ENCODE measurements around the gene TELO2.

Gene TELO2

GRCh38 chr16:1537138-1537577 is 44.0 kb downstream of the TELO2 start:
- no peak for DNase-seq
- no peak overlapping the region for H4K91ac ChIP-seq (ENCODE audit: low read length)
- no peak overlapping the region for H2AK5ac ChIP-seq (ENCODE audit: low read length, severe bottlenecking)
- no peak overlapping the region for H3K4me2 ChIP-seq (ENCODE audit: low read length, poor library complexity, severe bottlenecking)
- H3K36me3 ChIP-seq (ENCODE audit: control insufficient read depth in 1 of 2, insufficient read depth in 2 of 2, low read depth in 1 of 2, low read length in 2 of 2), result peaks cover 35 to 75% of the 10 kb centered on the region in 2 experiments
- no peak overlapping the region for H3K4me3 ChIP-seq (ENCODE audit: insufficient read depth in 1 of 2, low read depth in 1 of 2, low read length in 2 of 2)
- H2BK120ac ChIP-seq (ENCODE audit: low read depth, low read length), result no peak overlapping the region
- H3K14ac ChIP-seq (ENCODE audit: low read length in 2 of 2), result no peak overlapping the region
- H3K79me1 ChIP-seq (replicated peaks; ENCODE audit: low read length, poor library complexity, severe bottlenecking), result peaks cover 53% of the 10 kb centered on the region
- no peak overlapping the region for H3K18ac ChIP-seq (ENCODE audit: low read depth in 1 of 2, low read length in 2 of 2)
- no peak overlapping the region for H2BK12ac ChIP-seq (ENCODE audit: low read length in 2 of 2)
- H2BK5ac ChIP-seq (ENCODE audit: low read depth, low read length, poor library complexity, severe bottlenecking), result no peak overlapping the region
- H3K23ac ChIP-seq (ENCODE audit: low read length in 2 of 2), result no peak overlapping the region
- H3K27ac ChIP-seq (ENCODE audit: low read length, poor library complexity, severe bottlenecking), result no peak overlapping the region
- H4K8ac ChIP-seq (ENCODE audit: low read length), result no peak overlapping the region
- H2BK15ac ChIP-seq (ENCODE audit: low read depth, poor library complexity, severe bottlenecking), result no peak overlapping the region
- H3K4me1 ChIP-seq (ENCODE audit: control insufficient read depth, insufficient read depth, low read depth, low read length), result peaks cover 32% of the 10 kb centered on the region
- 98% methylated on average over 27 of the region's 27 CpGs for WGBS
- no peaks in the 10 kb centered on the region for H3K9me3 ChIP-seq (ENCODE audit: control insufficient read depth, low read length)
- H3K4ac ChIP-seq (ENCODE audit: low read depth in 1 of 2, low read length in 2 of 2), result no peak overlapping the region
- no peaks in the 10 kb centered on the region for H3K27me3 ChIP-seq (ENCODE audit: control insufficient read depth in 1 of 2, insufficient read depth in 1 of 2, low read length in 2 of 2)
- no peak overlapping the region for H2AFZ ChIP-seq (ENCODE audit: low read depth, low read length)
- no peak overlapping the region for H3K9ac ChIP-seq (ENCODE audit: low read length)

GRCh38 chr16:1537763-1538289 is 44.7 kb downstream of the TELO2 start:
- H2AK5ac ChIP-seq (ENCODE audit: low read length, severe bottlenecking), result no peak overlapping the region
- H3K9ac ChIP-seq (ENCODE audit: low read length), result no peak overlapping the region
- H2BK5ac ChIP-seq (ENCODE audit: low read depth, low read length, poor library complexity, severe bottlenecking), result no peak overlapping the region
- no peaks in the 10 kb centered on the region for H3K9me3 ChIP-seq (ENCODE audit: control insufficient read depth, low read length)
- peaks cover 42 to 82% of the 10 kb centered on the region in 2 experiments for H3K36me3 ChIP-seq (ENCODE audit: control insufficient read depth in 1 of 2, insufficient read depth in 2 of 2, low read depth in 1 of 2, low read length in 2 of 2)
- DNase-seq, result no peak
- H3K27ac ChIP-seq (ENCODE audit: low read length, poor library complexity, severe bottlenecking), result no peak overlapping the region
- H3K4me2 ChIP-seq (ENCODE audit: low read length, poor library complexity, severe bottlenecking), result no peak overlapping the region
- H3K4me3 ChIP-seq (ENCODE audit: insufficient read depth in 1 of 2, low read depth in 1 of 2, low read length in 2 of 2), result no peak overlapping the region
- H3K23ac ChIP-seq (ENCODE audit: low read length in 2 of 2), result no peak overlapping the region
- peaks cover 56% of the 10 kb centered on the region for H3K79me1 ChIP-seq (replicated peaks; ENCODE audit: low read length, poor library complexity, severe bottlenecking)
- H2BK15ac ChIP-seq (ENCODE audit: low read depth, poor library complexity, severe bottlenecking), result no peak overlapping the region
- no peak overlapping the region for H4K8ac ChIP-seq (ENCODE audit: low read length)
- peaks cover 36% of the 10 kb centered on the region for H3K4me1 ChIP-seq (ENCODE audit: control insufficient read depth, insufficient read depth, low read depth, low read length)
- no peak overlapping the region for H2AFZ ChIP-seq (ENCODE audit: low read depth, low read length)
- H3K18ac ChIP-seq (ENCODE audit: low read depth in 1 of 2, low read length in 2 of 2), result no peak overlapping the region
- no peak overlapping the region for H2BK12ac ChIP-seq (ENCODE audit: low read length in 2 of 2)
- no peaks in the 10 kb centered on the region for H3K27me3 ChIP-seq (ENCODE audit: control insufficient read depth in 1 of 2, insufficient read depth in 1 of 2, low read length in 2 of 2)
- WGBS, result 96% methylated on average over 25 of the region's 26 CpGs
- H4K91ac ChIP-seq (ENCODE audit: low read length), result no peak overlapping the region
- no peak overlapping the region for H3K14ac ChIP-seq (ENCODE audit: low read length in 2 of 2)
- H2BK120ac ChIP-seq (ENCODE audit: low read depth, low read length), result no peak overlapping the region
- no peak overlapping the region for H3K4ac ChIP-seq (ENCODE audit: low read depth in 1 of 2, low read length in 2 of 2)

GRCh38 chr16:1538804-1539520 is 45.8 kb downstream of the TELO2 start:
- H3K4me3 ChIP-seq (ENCODE audit: insufficient read depth in 1 of 2, low read depth in 1 of 2, low read length in 2 of 2), result no peak overlapping the region
- H2AK5ac ChIP-seq (ENCODE audit: low read length, severe bottlenecking), result no peak overlapping the region
- no peak overlapping the region for H4K8ac ChIP-seq (ENCODE audit: low read length)
- peaks cover 32% of the 10 kb centered on the region for H3K4me1 ChIP-seq (ENCODE audit: control insufficient read depth, insufficient read depth, low read depth, low read length)
- peaks cover 56% of the 10 kb centered on the region for H3K79me1 ChIP-seq (replicated peaks; ENCODE audit: low read length, poor library complexity, severe bottlenecking)
- H3K36me3 ChIP-seq (ENCODE audit: control insufficient read depth in 1 of 2, insufficient read depth in 2 of 2, low read depth in 1 of 2, low read length in 2 of 2), result peaks cover 43 to 84% of the 10 kb centered on the region in 2 experiments
- H3K23ac ChIP-seq (ENCODE audit: low read length in 2 of 2), result no peak overlapping the region
- H3K9ac ChIP-seq (ENCODE audit: low read length), result no peak overlapping the region
- H2BK5ac ChIP-seq (ENCODE audit: low read depth, low read length, poor library complexity, severe bottlenecking), result no peak overlapping the region
- H3K14ac ChIP-seq (ENCODE audit: low read length in 2 of 2), result peak overlapping the region in 1 of 2 experiments; percentile 6
- H3K27me3 ChIP-seq (ENCODE audit: control insufficient read depth in 1 of 2, insufficient read depth in 1 of 2, low read length in 2 of 2), result no peaks in the 10 kb centered on the region
- peak overlapping the region; percentile 19 for H4K91ac ChIP-seq (ENCODE audit: low read length)
- H3K4ac ChIP-seq (ENCODE audit: low read depth in 1 of 2, low read length in 2 of 2), result no peak overlapping the region
- H3K9me3 ChIP-seq (ENCODE audit: control insufficient read depth, low read length), result no peaks in the 10 kb centered on the region
- DNase-seq, result no peak
- H3K27ac ChIP-seq (ENCODE audit: low read length, poor library complexity, severe bottlenecking), result no peak overlapping the region
- no peak overlapping the region for H3K4me2 ChIP-seq (ENCODE audit: low read length, poor library complexity, severe bottlenecking)
- WGBS, result 92% methylated on average over 22 of the region's 22 CpGs
- H2BK12ac ChIP-seq (ENCODE audit: low read length in 2 of 2), result no peak overlapping the region
- no peak overlapping the region for H2BK120ac ChIP-seq (ENCODE audit: low read depth, low read length)
- H2AFZ ChIP-seq (ENCODE audit: low read depth, low read length), result no peak overlapping the region
- no peak overlapping the region for H2BK15ac ChIP-seq (ENCODE audit: low read depth, poor library complexity, severe bottlenecking)
- no peak overlapping the region for H3K18ac ChIP-seq (ENCODE audit: low read depth in 1 of 2, low read length in 2 of 2)

GRCh38 chr16:1539720-1540555 is 46.8 kb downstream of the TELO2 start:
- no peak overlapping the region for H2BK12ac ChIP-seq (ENCODE audit: low read length in 2 of 2)
- H2BK120ac ChIP-seq (ENCODE audit: low read depth, low read length), result no peak overlapping the region
- 97% methylated on average over 31 of the region's 35 CpGs for WGBS

More at GRCh38 chr16:1539720-1540555, 46.8 kb downstream of the TELO2 start:
- no peak overlapping the region for H3K4me2 ChIP-seq (ENCODE audit: low read length, poor library complexity, severe bottlenecking)
- no peak overlapping the region for H3K23ac ChIP-seq (ENCODE audit: low read length in 2 of 2)
- H3K9me3 ChIP-seq (ENCODE audit: control insufficient read depth, low read length), result no peaks in the 10 kb centered on the region
- peaks cover 47% of the 10 kb centered on the region for H3K79me1 ChIP-seq (replicated peaks; ENCODE audit: low read length, poor library complexity, severe bottlenecking)
- peaks cover 43 to 79% of the 10 kb centered on the region in 2 experiments for H3K36me3 ChIP-seq (ENCODE audit: control insufficient read depth in 1 of 2, insufficient read depth in 2 of 2, low read depth in 1 of 2, low read length in 2 of 2)
- H2AK5ac ChIP-seq (ENCODE audit: low read length, severe bottlenecking), result no peak overlapping the region
- no peak overlapping the region for H3K4me3 ChIP-seq (ENCODE audit: insufficient read depth in 1 of 2, low read depth in 1 of 2, low read length in 2 of 2)
- no peak overlapping the region for H3K4ac ChIP-seq (ENCODE audit: low read depth in 1 of 2, low read length in 2 of 2)
- no peak overlapping the region for H3K27ac ChIP-seq (ENCODE audit: low read length, poor library complexity, severe bottlenecking)
- H3K14ac ChIP-seq (ENCODE audit: low read length in 2 of 2), result no peak overlapping the region
- H2BK15ac ChIP-seq (ENCODE audit: low read depth, poor library complexity, severe bottlenecking), result no peak overlapping the region
- no peak for DNase-seq
- H3K4me1 ChIP-seq (ENCODE audit: control insufficient read depth, insufficient read depth, low read depth, low read length), result peaks cover 26% of the 10 kb centered on the region
- no peak overlapping the region for H3K18ac ChIP-seq (ENCODE audit: low read depth in 1 of 2, low read length in 2 of 2)
- H4K8ac ChIP-seq (ENCODE audit: low read length), result no peak overlapping the region
- H2AFZ ChIP-seq (ENCODE audit: low read depth, low read length), result no peak overlapping the region
- no peak overlapping the region for H4K91ac ChIP-seq (ENCODE audit: low read length)
- H3K9ac ChIP-seq (ENCODE audit: low read length), result no peak overlapping the region
- H2BK5ac ChIP-seq (ENCODE audit: low read depth, low read length, poor library complexity, severe bottlenecking), result no peak overlapping the region
- H3K27me3 ChIP-seq (ENCODE audit: control insufficient read depth in 1 of 2, insufficient read depth in 1 of 2, low read length in 2 of 2), result no peaks in the 10 kb centered on the region
